HG03442 (cell line): ENCODE results near the gene GRID1.

Experiments
- ATAC-seq: cut with Tn5 transposase; IDR thresholded peaks from one replicate; pipeline ENCODE4 v1.9.1; 2021; ENCODE audit warnings: mild to moderate bottlenecking, moderate library complexity; ENCODE audit not compliant: unreplicated experiment

Gene GRID1

GRCh38 chr10:85648279-85648754 lies 718.3 kb downstream of the GRID1 start:
- ATAC-seq, result no peak

DNA sequence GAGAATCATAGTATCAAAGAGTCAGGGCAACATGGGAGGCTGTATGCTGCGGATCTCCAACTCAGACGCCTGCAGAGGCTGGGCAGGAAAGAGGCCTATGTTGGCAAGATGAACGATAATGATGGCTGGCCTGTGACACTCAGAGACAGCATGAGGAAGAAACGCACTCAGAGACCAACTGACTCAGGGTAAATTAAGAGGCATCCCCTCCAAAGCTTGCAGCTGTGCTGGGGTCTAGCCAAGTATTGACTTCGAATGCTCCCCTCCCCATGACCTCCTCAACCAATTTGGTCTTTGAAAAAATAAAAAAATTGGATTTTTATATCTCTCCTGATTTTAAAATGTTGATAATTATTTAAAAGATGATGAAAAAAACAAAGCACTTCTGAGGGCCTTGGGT lies 718.9 kb downstream of the GRID1 start:
- ATAC-seq, result no peak

GRCh38 chr10:85645926-85646711 lies 720.5 kb downstream of the GRID1 start:
- ATAC-seq, result no peak

DNA sequence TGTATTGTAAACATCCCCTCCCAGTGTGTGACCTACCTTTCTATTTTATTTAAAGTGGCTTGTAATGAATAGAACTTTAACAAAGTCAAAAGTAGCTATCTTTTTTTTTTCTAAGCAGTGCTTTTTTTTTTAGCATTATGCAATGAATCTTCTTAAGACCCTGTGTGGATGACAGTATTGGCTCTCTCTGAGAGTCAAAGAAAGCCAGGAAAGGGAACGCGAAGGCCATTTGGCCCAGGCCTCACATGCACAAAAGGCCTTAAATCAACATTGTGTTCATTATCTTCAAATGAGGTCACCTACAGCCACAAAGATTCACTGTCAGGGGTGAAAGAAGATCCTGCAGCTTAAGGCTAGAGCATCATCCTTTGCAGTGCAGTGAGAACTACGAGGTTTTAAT lies 721.5 kb downstream of the GRID1 start:
- no peak for ATAC-seq

- no peak for ATAC-seq
These were observed 722.6 kb downstream of the GRID1 start for GRCh38 chr10:85643845-85644525.

DNA sequence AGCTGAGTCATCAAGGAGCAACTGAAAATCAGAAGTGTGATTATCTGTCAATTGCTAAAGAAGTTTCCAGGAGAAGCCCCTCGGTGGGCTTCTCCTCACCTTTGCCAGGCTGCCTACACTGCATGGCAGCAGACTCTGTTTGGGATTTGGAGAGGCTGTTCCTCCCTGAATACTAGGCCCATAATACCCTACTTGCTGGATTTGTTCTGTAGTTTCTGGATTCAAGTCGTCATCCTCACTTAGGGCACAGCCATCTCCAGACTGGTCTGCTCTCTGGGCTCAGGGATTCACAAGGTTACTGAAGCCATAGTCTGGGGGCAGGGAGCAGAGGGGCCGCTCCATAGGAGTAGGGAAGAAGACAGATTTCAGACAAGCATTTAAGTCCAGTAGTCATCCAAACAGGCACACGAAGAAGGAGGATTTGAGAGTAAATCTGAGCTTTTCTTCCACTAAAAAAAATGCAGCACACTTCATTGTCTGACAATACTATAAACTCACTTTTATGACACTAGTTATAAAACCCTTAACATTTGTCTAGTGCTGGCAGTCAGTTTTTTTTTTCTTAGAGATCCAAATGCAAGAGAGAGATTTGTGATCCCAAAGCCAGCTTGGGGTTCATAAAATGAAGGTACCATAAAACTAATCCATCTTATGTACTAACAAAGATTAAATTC lies 723.3 kb downstream of the GRID1 start:
- no peak for ATAC-seq

GRCh38 chr10:85642421-85643170 lies 724.0 kb downstream of the GRID1 start:
- ATAC-seq, result no peak

DNA sequence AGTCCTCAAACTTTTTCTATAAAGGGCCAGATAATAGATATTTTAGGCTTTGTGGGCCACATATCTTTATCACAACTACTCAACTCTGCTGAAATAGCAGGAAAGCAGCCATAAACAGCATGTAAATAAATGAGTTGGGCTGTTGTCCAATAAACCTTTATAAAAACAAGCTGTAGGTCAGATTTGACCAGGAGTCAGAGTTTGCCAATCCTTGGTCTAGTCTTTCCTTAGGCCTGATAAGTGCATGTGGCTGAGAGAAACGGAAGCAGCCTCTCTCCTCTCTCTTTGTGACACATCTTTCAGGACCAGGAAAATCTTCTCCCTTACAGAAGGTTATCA lies 724.5 kb downstream of the GRID1 start:
- ATAC-seq, result no peak

GRCh38 chr10:85641479-85642009 lies 725.1 kb downstream of the GRID1 start:
- ATAC-seq, result peak; percentile 31

GRCh38 chr10:85638797-85639196 lies 727.8 kb downstream of the GRID1 start:
- peak; percentile 69 for ATAC-seq

- ATAC-seq, result peak; percentile 59
These were observed 730.9 kb downstream of the GRID1 start for GRCh38 chr10:85635650-85636049.

- ATAC-seq, result no peak
These were observed 742.1 kb downstream of the GRID1 start for GRCh38 chr10:85624511-85624910.

DNA sequence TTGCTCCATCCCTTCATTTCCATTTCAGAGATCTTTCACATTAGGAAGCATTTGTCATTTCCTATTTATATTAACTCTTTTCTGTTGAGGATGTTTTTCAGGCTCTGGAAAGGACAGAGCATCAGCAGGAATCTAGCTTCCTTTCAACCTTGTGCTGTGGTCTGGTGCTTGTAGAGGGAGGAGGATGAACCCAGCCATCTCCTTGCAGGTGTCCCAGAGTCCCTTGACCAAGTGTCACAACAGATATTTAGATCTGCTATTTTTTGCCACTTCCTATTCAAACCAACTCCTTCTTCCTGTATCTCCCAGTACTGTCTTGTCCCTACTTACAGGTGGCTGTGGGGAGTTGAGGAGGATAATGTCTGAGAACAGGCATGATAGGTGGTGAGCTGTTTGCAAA lies 742.8 kb downstream of the GRID1 start:
- no peak for ATAC-seq

DNA sequence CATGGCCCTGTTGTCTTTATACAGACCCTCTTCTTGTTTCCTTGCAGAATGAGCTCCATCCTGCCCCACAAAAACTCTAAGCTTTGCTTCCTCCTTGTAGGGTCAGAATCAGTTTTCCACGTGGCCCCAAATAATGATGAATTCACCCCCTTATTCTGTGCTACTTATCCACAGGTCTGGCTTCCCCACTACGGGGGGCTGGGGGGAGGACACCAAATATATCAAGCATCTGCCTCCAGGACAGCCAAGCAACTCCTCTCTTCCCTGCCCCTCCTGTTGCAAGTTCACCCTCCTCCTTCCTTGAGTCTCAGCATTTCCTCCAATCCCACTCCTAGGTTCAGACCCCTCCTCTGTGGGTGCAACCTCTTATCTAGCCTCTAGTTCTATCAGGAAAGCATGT lies 743.3 kb downstream of the GRID1 start:
- no peak for ATAC-seq

- ATAC-seq, result no peak
These were observed 744.2 kb downstream of the GRID1 start for GRCh38 chr10:85622425-85622824.

DNA sequence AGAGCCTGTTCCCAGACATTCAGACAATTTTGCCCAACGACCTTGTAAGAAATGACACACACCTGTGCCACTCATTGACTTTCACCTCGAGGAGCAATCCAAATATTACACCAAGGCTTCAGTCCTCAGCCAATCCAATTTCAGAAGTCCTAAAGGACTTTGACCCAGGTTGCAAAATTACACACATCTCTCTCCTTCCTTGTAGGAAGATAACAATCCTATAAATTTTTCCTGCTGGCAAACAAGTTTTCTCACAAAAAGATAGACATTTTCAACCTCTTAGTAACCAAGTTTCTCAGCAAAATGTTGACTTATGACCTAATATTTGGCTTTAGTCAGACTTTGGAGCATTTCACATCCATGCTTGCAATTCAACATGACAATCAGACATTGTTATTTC lies 745.0 kb downstream of the GRID1 start:
- ATAC-seq, result no peak

GRCh38 chr10:85620807-85621206 lies 745.8 kb downstream of the GRID1 start:
- no peak for ATAC-seq

DNA sequence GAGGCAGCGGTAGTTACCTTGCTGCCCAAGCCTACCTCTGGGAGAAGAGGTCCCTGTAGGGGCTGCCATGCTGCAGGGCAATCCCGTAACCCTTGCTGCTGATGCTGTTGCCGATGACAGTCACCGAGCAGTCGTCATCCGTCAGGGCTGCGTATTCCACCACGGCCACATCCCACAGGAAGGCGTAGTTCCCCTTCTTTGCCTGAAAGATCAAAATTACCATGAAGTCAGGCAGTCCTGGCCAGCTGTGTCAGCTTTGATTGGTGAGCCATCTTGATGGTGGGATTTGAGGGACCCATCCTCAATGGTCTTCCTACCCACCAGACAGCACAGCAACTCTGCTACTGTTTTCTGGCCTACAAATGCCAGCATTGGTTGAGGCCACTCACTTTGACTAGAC lies 746.8 kb downstream of the GRID1 start:
- no peak for ATAC-seq

GRCh38 chr10:85618841-85619240 lies 747.8 kb downstream of the GRID1 start:
- no peak for ATAC-seq

- ATAC-seq, result no peak
These were observed 748.6 kb downstream of the GRID1 start for GRCh38 chr10:85617751-85618546.
